ENCODE measurements around the gene ETV6. TPM values are rescaled to one million over a fixed set of nuclear protein-coding genes. Genes with fewer than 3 reads are reported as not detected.

The ETV6 gene
- total and polyA plus RNA-seq, 8 donors, result 5.1 to 31.6 (median 18.2) TPM

DNA sequence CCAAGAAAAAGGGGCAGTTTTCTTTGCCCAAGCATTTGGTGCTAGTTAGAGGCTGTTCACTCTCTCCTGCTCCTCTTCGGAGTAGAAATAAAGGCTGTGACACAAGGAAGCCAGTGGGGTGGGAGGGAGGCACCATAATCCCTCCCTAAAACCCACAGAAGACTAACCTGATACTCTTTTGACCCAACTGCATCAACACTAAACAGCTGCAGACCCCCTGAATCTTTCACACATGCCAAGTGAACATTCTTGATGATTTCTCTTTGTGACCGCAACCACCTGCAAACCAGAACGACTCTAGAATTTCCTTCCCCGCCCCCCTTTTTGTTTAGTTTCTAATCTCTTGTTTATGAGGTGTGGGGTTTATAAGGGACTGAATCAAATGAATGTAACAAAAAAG, 245.4 kb downstream of the ETV6 start:
- intact Hi-C loops (cut with DNase I), result no loop called here
- no peaks in the 10 kb centered on the region for H3K27me3 ChIP-seq
- peaks cover 0 to 3% (median 0%) of the 10 kb centered on the region in 3 donors for H3K36me3 ChIP-seq
- H3K9me3 ChIP-seq, result no peaks in the 10 kb centered on the region
- 77 to 82% methylated on average over 4 of the region's 4 CpGs for WGBS, 2 donors
- DNase-seq, result no peak
- no peak for TF ChIP-seq CTCF (IDR thresholded peaks at IDR 0.05)
- no peaks in the 10 kb centered on the region for H3K4me1 ChIP-seq
- H3K4me3 ChIP-seq, result no peak overlapping the region
- no peak for ATAC-seq
- no peak for FAIRE-seq
- no peak overlapping the region for H3K27ac ChIP-seq

DNA sequence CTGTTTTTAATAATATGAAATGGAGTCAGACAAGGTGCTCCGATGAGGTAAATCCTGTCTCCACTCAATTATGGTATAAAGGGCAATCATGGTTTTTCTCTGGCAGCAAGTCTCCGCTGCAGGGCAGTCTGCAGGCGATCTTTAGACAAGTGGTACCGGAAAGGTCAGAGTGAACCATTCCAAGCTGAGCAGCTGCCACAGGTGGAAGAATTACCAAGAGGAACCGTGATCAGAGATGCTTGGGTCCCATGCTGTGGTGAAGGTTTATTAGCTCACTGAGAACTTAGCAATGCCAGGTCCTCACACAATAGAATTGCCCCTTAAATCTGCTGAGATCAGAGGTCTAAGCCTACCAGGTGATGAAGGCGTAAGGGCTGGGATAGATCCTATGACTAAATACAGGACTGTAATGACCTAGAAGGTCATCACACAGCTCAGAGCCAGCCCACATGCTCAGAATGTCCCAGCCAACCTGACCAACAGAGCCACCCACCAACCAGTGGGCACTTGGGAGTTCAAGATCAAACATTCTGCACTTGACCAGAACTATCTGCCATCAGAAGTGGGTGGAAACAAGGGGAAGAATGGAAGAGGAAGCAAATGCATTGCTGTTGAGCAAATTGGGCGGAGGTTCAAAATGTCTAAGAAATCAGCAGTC, 246.1 kb downstream of the ETV6 start:
- FAIRE-seq, result no peak
- no peak for TF ChIP-seq CTCF (IDR thresholded peaks at IDR 0.05)
- 95 to 97% methylated on average over 7 of the region's 7 CpGs for WGBS, 2 donors
- H3K36me3 ChIP-seq, result peaks cover 0 to 3% (median 0%) of the 10 kb centered on the region in 3 donors
- DNase-seq, result no peak
- no peaks in the 10 kb centered on the region for H3K9me3 ChIP-seq
- peak in 1 of 4 donors; percentile 22 for ATAC-seq
- no peak overlapping the region for H3K4me3 ChIP-seq
- no peaks in the 10 kb centered on the region for H3K27me3 ChIP-seq
- intact Hi-C loops (cut with DNase I), result no loop called here
- no peak overlapping the region for H3K27ac ChIP-seq
- H3K4me1 ChIP-seq, result no peaks in the 10 kb centered on the region

GRCh38 chr12:11896417-11896929, 247.0 kb downstream of the ETV6 start:
- H3K27ac ChIP-seq, result no peak overlapping the region
- intact Hi-C loops (cut with DNase I), result no loop called here
- no peak for ATAC-seq

GRCh38 chr12:11897923-11898322, 248.4 kb downstream of the ETV6 start:
- no peaks in the 10 kb centered on the region for H3K4me1 ChIP-seq
- TF ChIP-seq CTCF (IDR thresholded peaks at IDR 0.05), result no peak
- H3K27ac ChIP-seq, result no peak overlapping the region
- no peak for FAIRE-seq
- WGBS, 2 donors, result 78 to 91% methylated on average over 2 of the region's 2 CpGs
- no peaks in the 10 kb centered on the region for H3K27me3 ChIP-seq
- H3K36me3 ChIP-seq, result no peaks in the 10 kb centered on the region
- H3K9me3 ChIP-seq, result no peaks in the 10 kb centered on the region
- no peak for DNase-seq
- no peak for ATAC-seq
- H3K4me3 ChIP-seq, result no peak overlapping the region
- intact Hi-C loops (cut with DNase I), result no loop called here

More at GRCh38 chr12:11896417-11896929, 247.0 kb downstream of the ETV6 start:
- H3K36me3 ChIP-seq, result peaks cover 0 to 3% (median 0%) of the 10 kb centered on the region in 3 donors
- TF ChIP-seq CTCF (IDR thresholded peaks at IDR 0.05), result no peak
- WGBS, 2 donors, result 57 to 71% methylated on average over 3 of the region's 3 CpGs
- no peaks in the 10 kb centered on the region for H3K9me3 ChIP-seq
- H3K4me1 ChIP-seq, result no peaks in the 10 kb centered on the region
- H3K4me3 ChIP-seq, result no peak overlapping the region
- H3K27me3 ChIP-seq, result no peaks in the 10 kb centered on the region
- no peak for FAIRE-seq
- no peak for DNase-seq
